ENCODE results near the gene RGSL1. TPM values are rescaled to one million over a fixed set of nuclear protein-coding genes. Genes with fewer than 3 reads are reported as not detected.

Gene RGSL1
- polyA plus RNA-seq, 1 donor from 2014 or later, result not detected

DNA sequence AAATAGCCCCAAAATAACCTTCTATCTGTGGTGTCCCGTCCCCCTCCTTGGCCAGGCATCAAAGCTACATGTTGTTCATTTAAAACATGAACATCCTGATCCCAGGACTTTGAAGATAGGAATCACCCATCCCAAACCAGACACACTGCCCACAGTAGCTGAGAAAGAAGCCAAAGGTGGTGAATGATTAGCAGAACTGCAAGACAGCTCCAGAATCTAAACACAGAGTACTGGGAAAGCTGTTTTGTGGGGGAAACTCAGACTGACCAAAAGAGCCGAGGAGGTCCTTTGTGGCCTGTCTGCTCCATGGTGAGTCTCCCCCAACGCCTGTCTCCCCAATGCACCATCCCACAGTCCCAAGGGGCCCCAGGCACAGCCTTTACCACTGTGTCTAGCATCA is 42.2 kb upstream of the RGSL1 start:
- Histone ChIP-seq H3F3A (ENCODE audit: insufficient read depth, low read length, poor library complexity, severe bottlenecking) (no peaks in the 10 kb centered on the region), H3K9ac (ENCODE audit: low read length) (no peak overlapping the region), H3K9me3 (ENCODE audit: low read length) (no peaks in the 10 kb centered on the region), H3K4me2 (ENCODE audit: low read length) (no peak overlapping the region), H3K27ac (ENCODE audit: low read length) (no peak overlapping the region), H3K27me3 (ENCODE audit: insufficient read depth, low read depth, low read length) (no peaks in the 10 kb centered on the region), H2AFZ (ENCODE audit: low read depth, low read length) (no peak overlapping the region), H3K9me2 (ENCODE audit: insufficient read depth, low read length) (no peaks in the 10 kb centered on the region), H3K36me3 (ENCODE audit: insufficient read depth, low read length) (no peaks in the 10 kb centered on the region), H4K20me1 (ENCODE audit: insufficient read depth) (no peaks in the 10 kb centered on the region), H3K4me3 (ENCODE audit: low read length) (no peak overlapping the region), H3K79me2 (replicated peaks; ENCODE audit: insufficient read depth, low read length) (no peaks in the 10 kb centered on the region)
- TF ChIP-seq REST (IDR thresholded peaks at IDR 0.05; ENCODE audit: borderline replicate concordance), result no peak
- TF ChIP-seq MXI1 (conservative IDR thresholded peaks at IDR 0.05; ENCODE audit: poor library complexity, severe bottlenecking), result no peak
- TF ChIP-seq SMC3 (conservative IDR thresholded peaks at IDR 0.05; ENCODE audit: poor library complexity), result no peak
- TF ChIP-seq RAD21 (conservative IDR thresholded peaks at IDR 0.05), result no peak
- TF ChIP-seq EP300 (conservative IDR thresholded peaks at IDR 0.05; ENCODE audit: poor library complexity, severe bottlenecking), result no peak

- no peaks in the 10 kb centered on the region for H3K36me3 ChIP-seq (ENCODE audit: insufficient read depth, low read length)
- H3F3A ChIP-seq (ENCODE audit: insufficient read depth, low read length, poor library complexity, severe bottlenecking), result no peaks in the 10 kb centered on the region
- no peaks in the 10 kb centered on the region for H3K27me3 ChIP-seq (ENCODE audit: insufficient read depth, low read depth, low read length)
- no peaks in the 10 kb centered on the region for H3K9me2 ChIP-seq (ENCODE audit: insufficient read depth, low read length)
- H3K4me2 ChIP-seq (ENCODE audit: low read length), result no peak overlapping the region
- no peak overlapping the region for H3K27ac ChIP-seq (ENCODE audit: low read length)
- H3K9me3 ChIP-seq (ENCODE audit: low read length), result no peaks in the 10 kb centered on the region
- no peak overlapping the region for H2AFZ ChIP-seq (ENCODE audit: low read depth, low read length)
- TF ChIP-seq TAF1 (IDR thresholded peaks at IDR 0.05; ENCODE audit: low read depth) (no peak), EP300 (conservative IDR thresholded peaks at IDR 0.05; ENCODE audit: poor library complexity, severe bottlenecking) (no peak), MXI1 (conservative IDR thresholded peaks at IDR 0.05; ENCODE audit: poor library complexity, severe bottlenecking) (no peak), RAD21 (conservative IDR thresholded peaks at IDR 0.05) (no peak), EZH2 (IDR thresholded peaks at IDR 0.05; ENCODE audit: borderline replicate concordance, insufficient read depth, low read length, poor library complexity, severe bottlenecking) (no peak), REST (IDR thresholded peaks at IDR 0.05; ENCODE audit: borderline replicate concordance) (no peak), POLR2AphosphoS5 (IDR thresholded peaks at IDR 0.05) (no peak), SMC3 (conservative IDR thresholded peaks at IDR 0.05; ENCODE audit: poor library complexity) (no peak)
- TF ChIP-seq, protein P1, sequence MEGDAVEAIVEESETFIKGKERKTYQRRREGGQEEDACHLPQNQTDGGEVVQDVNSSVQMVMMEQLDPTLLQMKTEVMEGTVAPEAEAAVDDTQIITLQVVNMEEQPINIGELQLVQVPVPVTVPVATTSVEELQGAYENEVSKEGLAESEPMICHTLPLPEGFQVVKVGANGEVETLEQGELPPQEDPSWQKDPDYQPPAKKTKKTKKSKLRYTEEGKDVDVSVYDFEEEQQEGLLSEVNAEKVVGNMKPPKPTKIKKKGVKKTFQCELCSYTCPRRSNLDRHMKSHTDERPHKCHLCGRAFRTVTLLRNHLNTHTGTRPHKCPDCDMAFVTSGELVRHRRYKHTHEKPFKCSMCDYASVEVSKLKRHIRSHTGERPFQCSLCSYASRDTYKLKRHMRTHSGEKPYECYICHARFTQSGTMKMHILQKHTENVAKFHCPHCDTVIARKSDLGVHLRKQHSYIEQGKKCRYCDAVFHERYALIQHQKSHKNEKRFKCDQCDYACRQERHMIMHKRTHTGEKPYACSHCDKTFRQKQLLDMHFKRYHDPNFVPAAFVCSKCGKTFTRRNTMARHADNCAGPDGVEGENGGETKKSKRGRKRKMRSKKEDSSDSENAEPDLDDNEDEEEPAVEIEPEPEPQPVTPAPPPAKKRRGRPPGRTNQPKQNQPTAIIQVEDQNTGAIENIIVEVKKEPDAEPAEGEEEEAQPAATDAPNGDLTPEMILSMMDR (IDR thresholded peaks at IDR 0.05; ENCODE audit: poor library complexity, severe bottlenecking), result no peak
- H3K4me3 ChIP-seq (ENCODE audit: low read length), result no peak overlapping the region
- no peaks in the 10 kb centered on the region for H4K20me1 ChIP-seq (ENCODE audit: insufficient read depth)
- H3K9ac ChIP-seq (ENCODE audit: low read length), result no peak overlapping the region
- no peaks in the 10 kb centered on the region for H3K79me2 ChIP-seq (replicated peaks; ENCODE audit: insufficient read depth, low read length)
Measured at GRCh38 chr1:182408435-182409075, 41.4 kb upstream of the RGSL1 start.

Measured in neural cell (in vitro differentiated cells).